Activated T-cell treated with anti-CD3 and anti-CD28 coated beads, Interleukin-2, amount 50 U/mL, for 4 hours (primary cell): ENCODE results near the gene LAMA2. TPM values are rescaled to one million over a fixed set of nuclear protein-coding genes. Genes with fewer than 3 reads are reported as not detected.

Source experiments
- ATAC-seq, 2 donors: fragments of 200-7000 bp; cut with Tn5 transposase; one replicate each; pipeline ENCODE4 v1.10.0; 2021
- DNase-seq: peaks from one replicate; pipeline ENCODE4 v3.0.0-alpha.2; 2020
- H3K27me3 Mint-ChIP-seq: one replicate; pipeline ENCODE4 v1.8.0; 2021; ENCODE audit warnings: low read depth, mixed read lengths
- H3K36me3 Mint-ChIP-seq: one replicate; pipeline ENCODE4 v1.8.0; 2022; ENCODE audit warnings: mixed read lengths; ENCODE audit not compliant: insufficient read depth
- H3K4me1 Mint-ChIP-seq: one replicate; pipeline ENCODE4 v1.8.0; 2021; ENCODE audit warnings: low read depth, mixed read lengths
- H3K4me3 Mint-ChIP-seq: one replicate; pipeline ENCODE4 v1.8.0; 2021; ENCODE audit warnings: mild to moderate bottlenecking, moderate library complexity, mixed read lengths
- H3K9me3 Mint-ChIP-seq: one replicate; pipeline ENCODE4 v1.8.0; 2021; ENCODE audit warnings: mixed read lengths
- total RNA-seq, 3 donors: library from RNA; stranded (reverse); gene quantifications; one replicate each; pipeline ENCODE4 v1.2.1, GENCODE V29; 2021

LAMA2 gene
- total RNA-seq, 3 donors from 2014 or later: 2.1 to 4.7 (median 3.8) TPM

DNA sequence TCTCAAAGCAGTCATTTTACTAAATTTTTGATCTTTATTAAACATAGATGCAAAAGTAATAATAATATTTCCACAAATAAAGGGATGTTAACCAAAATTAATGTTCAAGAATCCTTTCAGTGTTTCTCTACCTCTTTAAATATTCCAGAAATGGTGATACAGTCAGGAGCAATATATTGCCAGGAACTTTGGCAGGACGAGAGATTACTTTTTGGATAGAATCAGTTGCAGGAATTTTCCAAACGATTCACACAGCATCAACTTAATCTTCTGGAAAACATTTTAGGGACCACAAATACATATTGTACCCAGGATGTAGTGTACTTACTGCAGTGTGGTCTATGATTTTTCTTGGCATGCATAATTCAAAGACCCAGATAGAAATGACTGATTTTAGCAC is 125.7 kb downstream of the LAMA2 start:
- Mint-ChIP-seq H3K4me3 (no peak overlapping the region), H3K4me1 (no peaks in the 10 kb centered on the region), H3K27me3 (no peaks in the 10 kb centered on the region), H3K9me3 (no peaks in the 10 kb centered on the region), H3K36me3 (no peaks in the 10 kb centered on the region)
- ATAC-seq: no peak
- DNase-seq: no peak

- Mint-ChIP-seq H3K4me3 (no peak overlapping the region), H3K36me3 (no peaks in the 10 kb centered on the region)
- ATAC-seq: no peak
Observed at GRCh38 chr6:129009851-129010250, 126.9 kb downstream of the LAMA2 start.

GRCh38 chr6:129014302-129014701 is 131.4 kb downstream of the LAMA2 start:
- Mint-ChIP-seq H3K4me1 (no peaks in the 10 kb centered on the region), H3K4me3 (no peak overlapping the region), H3K27me3 (no peaks in the 10 kb centered on the region), H3K9me3 (no peaks in the 10 kb centered on the region), H3K36me3 (no peaks in the 10 kb centered on the region)
- no peak for DNase-seq
- ATAC-seq: no peak

More at GRCh38 chr6:129009851-129010250, 126.9 kb downstream of the LAMA2 start:
- Mint-ChIP-seq H3K27me3 (no peaks in the 10 kb centered on the region), H3K4me1 (no peaks in the 10 kb centered on the region), H3K9me3 (no peaks in the 10 kb centered on the region)
- DNase-seq: no peak

DNA sequence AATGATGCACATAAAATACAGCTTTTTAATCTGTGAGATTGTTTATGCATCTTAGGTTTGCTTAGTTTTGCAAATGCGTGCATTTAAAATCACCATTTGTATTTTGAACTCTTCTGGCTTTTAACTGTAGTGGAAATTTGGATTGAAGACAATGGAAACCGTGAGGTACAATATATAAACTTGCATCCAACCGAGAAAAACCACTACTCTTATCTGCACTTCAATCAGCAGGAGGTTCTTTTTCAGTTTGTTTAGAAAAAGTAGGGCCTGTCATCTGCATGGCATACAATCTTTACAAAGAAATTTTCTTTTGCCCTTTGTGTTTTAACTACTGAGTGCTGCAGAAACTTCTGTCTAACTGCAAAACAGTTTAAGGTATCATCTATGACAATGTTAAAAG is 132.8 kb downstream of the LAMA2 start:
- no peaks in the 10 kb centered on the region for H3K36me3 Mint-ChIP-seq
- ATAC-seq: no peak
- H3K9me3 Mint-ChIP-seq: no peaks in the 10 kb centered on the region
- no peak overlapping the region for H3K4me3 Mint-ChIP-seq
- DNase-seq: no peak
- H3K4me1 Mint-ChIP-seq: no peaks in the 10 kb centered on the region
- H3K27me3 Mint-ChIP-seq: no peaks in the 10 kb centered on the region

- no peaks in the 10 kb centered on the region for H3K4me1 Mint-ChIP-seq
- H3K27me3 Mint-ChIP-seq: no peaks in the 10 kb centered on the region
- H3K4me3 Mint-ChIP-seq: no peak overlapping the region
- ATAC-seq: no peak
- H3K36me3 Mint-ChIP-seq: no peaks in the 10 kb centered on the region
- no peaks in the 10 kb centered on the region for H3K9me3 Mint-ChIP-seq
- DNase-seq: no peak
Observed at GRCh38 chr6:129016844-129017243, 133.9 kb downstream of the LAMA2 start.

GRCh38 chr6:129022011-129022553 is 139.1 kb downstream of the LAMA2 start:
- no peaks in the 10 kb centered on the region for H3K9me3 Mint-ChIP-seq
- H3K27me3 Mint-ChIP-seq: no peaks in the 10 kb centered on the region
- H3K4me3 Mint-ChIP-seq: no peak overlapping the region
- no peaks in the 10 kb centered on the region for H3K36me3 Mint-ChIP-seq
- DNase-seq: no peak
- ATAC-seq: no peak
- no peaks in the 10 kb centered on the region for H3K4me1 Mint-ChIP-seq

DNA sequence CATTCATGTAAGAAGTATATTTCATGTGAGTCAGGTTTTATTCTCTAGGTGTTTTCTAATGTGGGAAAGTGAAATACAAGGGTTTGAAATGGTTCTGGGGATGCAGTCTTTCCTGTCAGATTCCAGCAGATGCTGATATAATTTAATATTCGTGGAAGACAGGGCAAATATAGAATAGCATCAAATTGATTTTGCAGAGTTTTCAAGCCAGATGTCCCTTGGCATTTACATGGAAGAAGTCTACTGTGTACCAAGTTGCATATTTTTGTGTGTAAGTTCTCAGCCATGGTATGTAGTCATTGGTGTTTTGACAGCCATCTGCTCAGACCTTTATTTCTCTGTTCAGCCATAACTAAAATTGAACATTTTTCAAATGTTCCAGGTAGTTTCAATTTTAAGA is 143.7 kb downstream of the LAMA2 start:
- no peaks in the 10 kb centered on the region for H3K36me3 Mint-ChIP-seq
- no peaks in the 10 kb centered on the region for H3K27me3 Mint-ChIP-seq
- H3K4me3 Mint-ChIP-seq: no peak overlapping the region
- H3K9me3 Mint-ChIP-seq: no peaks in the 10 kb centered on the region
- DNase-seq (no peak), ATAC-seq (no peak)
- H3K4me1 Mint-ChIP-seq: no peaks in the 10 kb centered on the region

DNA sequence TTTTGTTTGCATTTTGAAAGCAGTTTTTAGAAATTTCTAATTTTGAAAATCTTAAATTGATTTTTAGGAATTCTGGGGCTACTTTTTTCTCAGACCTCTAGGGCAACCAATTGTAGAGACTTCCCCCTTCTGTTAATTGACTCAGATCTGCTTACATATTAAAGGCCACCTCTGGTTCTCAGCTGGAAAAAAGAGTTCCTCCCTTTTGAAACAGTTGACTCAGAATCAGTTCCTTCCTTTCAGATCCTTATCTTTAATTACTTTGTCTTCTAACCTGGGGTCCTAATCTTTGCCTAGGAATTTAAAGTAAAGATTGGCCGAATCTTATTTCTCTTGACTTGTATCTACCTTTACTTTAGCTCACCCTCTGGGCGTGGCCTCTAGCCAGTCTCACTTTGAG is 146.8 kb downstream of the LAMA2 start:
- Mint-ChIP-seq H3K36me3 (no peaks in the 10 kb centered on the region), H3K27me3 (no peaks in the 10 kb centered on the region), H3K4me1 (no peaks in the 10 kb centered on the region), H3K4me3 (no peak overlapping the region), H3K9me3 (no peaks in the 10 kb centered on the region)
- DNase-seq (no peak), ATAC-seq (no peak)

DNA sequence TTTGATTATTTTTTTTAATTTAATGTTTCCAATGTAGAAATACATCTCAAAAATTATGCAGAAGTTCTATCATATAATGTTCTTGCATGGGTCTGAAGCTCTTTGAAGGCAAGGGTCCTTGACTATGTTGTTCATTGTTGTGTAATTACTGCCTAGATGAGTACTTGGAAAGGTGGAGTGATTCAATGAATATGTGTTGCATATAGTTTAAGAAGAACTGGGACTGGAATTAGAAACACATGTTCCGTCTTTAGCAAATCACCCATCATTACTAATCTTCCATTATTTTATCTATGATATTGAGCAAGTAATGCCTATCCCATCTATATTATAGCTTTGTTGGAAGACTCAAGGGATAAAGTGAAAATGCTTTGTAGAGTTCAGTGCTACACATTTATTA is 147.3 kb downstream of the LAMA2 start:
- no peak for ATAC-seq
- Mint-ChIP-seq H3K36me3 (no peaks in the 10 kb centered on the region), H3K4me1 (no peaks in the 10 kb centered on the region), H3K9me3 (no peaks in the 10 kb centered on the region), H3K27me3 (no peaks in the 10 kb centered on the region), H3K4me3 (no peak overlapping the region)
- DNase-seq: no peak

DNA sequence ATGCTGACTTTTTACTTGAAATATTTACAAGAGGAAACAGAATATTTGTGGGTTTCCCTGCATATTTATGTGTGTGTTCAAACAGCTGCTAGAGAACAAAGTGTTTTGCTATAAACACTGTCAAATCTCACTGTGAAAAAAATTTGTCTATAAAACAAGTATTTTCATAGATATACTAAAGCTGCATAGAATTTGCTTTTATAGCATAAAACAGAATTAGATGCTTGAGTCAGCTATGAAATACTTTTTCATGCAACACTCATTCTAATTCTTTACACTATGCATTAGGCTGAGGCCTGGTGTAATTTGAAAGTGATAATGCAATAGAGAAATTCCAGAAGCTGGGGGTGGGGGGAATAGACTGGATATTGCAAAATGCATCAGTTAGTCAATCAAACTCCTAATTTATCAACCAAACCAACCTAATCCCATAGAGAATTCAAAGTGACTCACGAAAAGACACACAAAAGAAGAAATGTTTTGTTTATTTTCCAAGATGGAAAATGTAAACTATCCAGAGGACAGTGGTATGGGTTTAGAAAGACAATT is 148.2 kb downstream of the LAMA2 start:
- Mint-ChIP-seq H3K4me1 (no peaks in the 10 kb centered on the region), H3K4me3 (no peak overlapping the region), H3K9me3 (no peaks in the 10 kb centered on the region), H3K27me3 (no peaks in the 10 kb centered on the region), H3K36me3 (no peaks in the 10 kb centered on the region)
- ATAC-seq: no peak
- DNase-seq: no peak

DNA sequence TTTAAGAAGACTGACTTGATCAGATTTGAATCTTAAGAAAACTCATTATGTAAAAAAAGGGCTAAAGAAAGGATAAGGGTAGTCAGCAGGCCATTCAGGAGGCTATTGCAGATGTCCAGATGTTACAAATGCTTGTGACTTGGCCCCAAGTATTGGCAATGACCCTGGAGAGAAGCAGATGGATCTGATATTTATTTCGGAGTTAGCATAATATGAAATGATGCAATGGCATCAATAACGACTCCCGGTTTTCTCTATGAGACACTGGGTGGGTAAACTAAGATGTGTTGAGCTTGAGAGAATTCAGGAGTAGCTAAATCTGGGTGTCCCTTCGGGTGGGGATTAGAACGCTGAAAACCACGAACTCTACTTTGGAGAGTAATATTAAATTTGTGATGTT is 149.7 kb downstream of the LAMA2 start:
- no peaks in the 10 kb centered on the region for H3K27me3 Mint-ChIP-seq
- no peaks in the 10 kb centered on the region for H3K4me1 Mint-ChIP-seq
- no peaks in the 10 kb centered on the region for H3K36me3 Mint-ChIP-seq
- H3K9me3 Mint-ChIP-seq: no peaks in the 10 kb centered on the region
- ATAC-seq (no peak), DNase-seq (no peak)
- H3K4me3 Mint-ChIP-seq: no peak overlapping the region

DNA sequence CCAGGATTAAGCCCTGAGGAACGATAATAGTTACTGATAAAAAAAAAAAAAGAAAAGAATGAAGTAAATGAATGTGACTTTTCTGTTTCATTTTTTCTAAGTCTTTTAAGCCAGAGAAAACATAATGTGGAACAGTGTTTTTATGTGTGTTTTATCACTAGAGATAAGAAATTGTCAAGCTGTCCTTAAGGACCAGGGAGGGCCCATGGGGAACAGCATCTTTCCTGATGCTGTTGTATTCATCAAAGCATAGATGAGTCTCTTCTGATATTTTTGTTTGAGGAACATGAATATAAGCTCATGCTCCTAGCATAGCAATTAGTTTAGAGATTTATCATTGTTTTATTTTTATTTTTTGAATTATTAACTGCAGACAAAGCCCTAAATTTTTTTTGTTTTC is 150.2 kb downstream of the LAMA2 start:
- no peak for DNase-seq
- no peaks in the 10 kb centered on the region for H3K27me3 Mint-ChIP-seq
- H3K36me3 Mint-ChIP-seq: no peaks in the 10 kb centered on the region
- H3K4me3 Mint-ChIP-seq: no peak overlapping the region
- H3K4me1 Mint-ChIP-seq: no peaks in the 10 kb centered on the region
- H3K9me3 Mint-ChIP-seq: no peaks in the 10 kb centered on the region
- no peak for ATAC-seq

DNA sequence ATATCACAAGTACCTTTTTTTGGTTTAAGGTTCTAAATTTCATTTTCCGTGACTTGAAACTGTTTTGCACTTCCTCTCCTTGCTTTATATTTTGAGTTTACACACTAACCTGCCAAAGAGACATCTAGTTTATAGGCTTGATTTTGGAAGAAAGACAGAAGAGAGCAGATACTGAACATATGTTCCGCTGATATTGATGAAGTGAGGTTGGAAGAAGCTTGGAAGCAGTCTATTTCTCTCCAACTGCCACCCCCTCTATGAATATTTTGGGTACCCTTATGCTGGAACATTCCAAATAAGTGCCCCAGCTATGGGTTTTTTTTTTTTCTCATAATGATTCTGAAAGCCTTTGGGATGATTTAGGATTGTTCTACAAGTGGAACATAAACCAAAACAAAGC is 150.6 kb downstream of the LAMA2 start:
- no peak for ATAC-seq
- no peak for DNase-seq
- Mint-ChIP-seq H3K36me3 (no peaks in the 10 kb centered on the region), H3K9me3 (no peaks in the 10 kb centered on the region), H3K27me3 (no peaks in the 10 kb centered on the region), H3K4me1 (no peaks in the 10 kb centered on the region), H3K4me3 (no peak overlapping the region)

- Mint-ChIP-seq H3K4me3 (no peak overlapping the region), H3K36me3 (no peaks in the 10 kb centered on the region), H3K4me1 (no peaks in the 10 kb centered on the region), H3K27me3 (peaks cover 2% of the 10 kb centered on the region), H3K9me3 (peaks cover 4% of the 10 kb centered on the region)
- DNase-seq (no peak), ATAC-seq (no peak)
Observed at GRCh38 chr6:129041563-129041962, 158.6 kb downstream of the LAMA2 start.

DNA sequence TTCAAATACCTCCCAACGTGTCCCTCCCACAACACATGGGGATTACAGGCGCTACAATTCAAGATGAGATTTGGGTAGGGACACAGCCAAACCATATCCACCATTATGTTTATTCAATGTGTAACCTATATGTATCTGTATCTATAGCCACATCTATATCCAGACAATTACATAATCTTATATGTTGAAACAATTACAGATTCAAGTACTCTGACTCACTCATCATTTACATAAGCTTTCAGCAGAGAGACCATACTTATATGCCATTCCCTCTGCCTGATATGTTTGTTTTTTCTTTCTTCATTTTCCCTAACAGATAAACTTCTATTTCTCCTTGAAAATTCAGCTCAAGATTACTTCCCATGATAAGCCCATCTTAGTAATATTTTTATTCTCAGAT is 163.6 kb downstream of the LAMA2 start:
- no peaks in the 10 kb centered on the region for H3K27me3 Mint-ChIP-seq
- ATAC-seq: no peak
- DNase-seq: no peak
- H3K9me3 Mint-ChIP-seq: peaks cover 4% of the 10 kb centered on the region
- H3K36me3 Mint-ChIP-seq: no peaks in the 10 kb centered on the region
- H3K4me1 Mint-ChIP-seq: no peaks in the 10 kb centered on the region
- H3K4me3 Mint-ChIP-seq: no peak overlapping the region

DNA sequence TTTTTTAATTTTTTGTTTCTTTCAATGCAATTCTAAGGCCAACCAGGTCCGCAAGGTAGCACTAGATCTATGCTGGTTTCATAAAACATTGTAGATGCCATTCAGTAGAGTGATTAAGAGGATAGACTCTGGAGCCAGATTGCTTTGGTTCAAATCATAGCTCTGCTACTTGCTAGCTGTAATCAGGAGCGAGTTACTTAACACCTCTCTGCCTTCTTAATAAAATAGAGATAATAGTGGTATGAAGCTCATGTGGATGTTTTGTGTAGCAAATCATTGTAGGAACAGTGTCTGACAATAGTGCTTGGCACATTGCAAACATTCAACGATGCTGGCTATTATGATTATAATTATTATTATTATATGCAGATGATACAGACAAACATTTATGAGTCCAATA is 164.9 kb downstream of the LAMA2 start:
- DNase-seq (no peak), ATAC-seq (no peak)
- Mint-ChIP-seq H3K27me3 (no peaks in the 10 kb centered on the region), H3K4me1 (no peaks in the 10 kb centered on the region), H3K4me3 (no peak overlapping the region), H3K9me3 (peaks cover 4% of the 10 kb centered on the region), H3K36me3 (no peaks in the 10 kb centered on the region)
